ENCODE results near the gene UBE2D4.
"Not testable (repeated sequence)": the region's sequence is repeated elsewhere in the genome, so short reads cannot be mapped to it uniquely, and the experiment has no call there.

Gene UBE2D4

GRCh38 chr7:43914795-43915194, 11.4 kb upstream of the UBE2D4 start:
- no peak for DNase-seq

- DNase-seq, result no peak
Measured at GRCh38 chr7:43915907-43916306, 10.3 kb upstream of the UBE2D4 start.

GRCh38 chr7:43921423-43921822, 4.8 kb upstream of the UBE2D4 start:
- DNase-seq, result no peak

- no peak for DNase-seq
Measured at GRCh38 chr7:43922726-43923125, 3.5 kb upstream of the UBE2D4 start.

- DNase-seq, result no peak
Measured at GRCh38 chr7:43926798-43927123, 525 bp downstream of the UBE2D4 start.

GRCh38 chr7:43927810-43928209, 1.6 kb downstream of the UBE2D4 start:
- DNase-seq, result no peak

- no peak for DNase-seq
Measured at GRCh38 chr7:43929529-43930457, 3.6 kb downstream of the UBE2D4 start.

- DNase-seq, result no peak
Measured at GRCh38 chr7:43931346-43931745, 5.1 kb downstream of the UBE2D4 start.

- DNase-seq, result no peak
Measured at GRCh38 chr7:43933902-43934560, 7.8 kb downstream of the UBE2D4 start.

- DNase-seq, result no peak
Measured at GRCh38 chr7:43937444-43937843, 11.2 kb downstream of the UBE2D4 start.

GRCh38 chr7:43938892-43939482, 12.8 kb downstream of the UBE2D4 start:
- no peak for DNase-seq

- DNase-seq, result no peak
Measured at GRCh38 chr7:43942250-43942649, 16.0 kb downstream of the UBE2D4 start.

GRCh38 chr7:43942997-43943396, 16.8 kb downstream of the UBE2D4 start:
- no peak for DNase-seq

- no peak for DNase-seq
Measured at GRCh38 chr7:43943417-43944187, 17.4 kb downstream of the UBE2D4 start.

- no peak for DNase-seq
Measured at GRCh38 chr7:43944286-43944685, 18.1 kb downstream of the UBE2D4 start.

GRCh38 chr7:43952028-43952427, 25.8 kb downstream of the UBE2D4 start:
- DNase-seq, result no peak

GRCh38 chr7:43953071-43953470, 26.8 kb downstream of the UBE2D4 start:
- no peak for DNase-seq

- DNase-seq, result no peak
Measured at GRCh38 chr7:43954524-43955228, 28.4 kb downstream of the UBE2D4 start.

- DNase-seq, result no peak
Measured at GRCh38 chr7:43956027-43956426, 29.8 kb downstream of the UBE2D4 start.

- DNase-seq, result no peak
Measured at GRCh38 chr7:43960933-43961332, 34.7 kb downstream of the UBE2D4 start.

GRCh38 chr7:43966392-43966791, 40.2 kb downstream of the UBE2D4 start:
- DNase-seq, result not testable (repeated sequence)

Data from CD4-positive, alpha-beta T cell treated with Interleukin-15 for 1 hour (primary cell).